Breast epithelium (tissue), 4 donors: ENCODE results near the gene F10. TPM values are rescaled to one million over a fixed set of nuclear protein-coding genes. Genes with fewer than 3 reads are reported as not detected.

Source experiments
- DNase-seq, 2 donors: peaks; one replicate each; pipeline ENCODE4 v3.0.0-alpha.2; 2019; ENCODE audit warnings: low spot score in 2 of 2
- H3K27ac ChIP-seq, 2 donors: fragments of 200-600 bp; sonication (generic) in 1 of 2; one replicate each; pipeline ENCODE4 v1.5.1; 2016 to 2019; ENCODE audit warnings: mild to moderate bottlenecking in 1 of 2
- H3K27me3 ChIP-seq, 2 donors: fragments of 200-600 bp; sonication (generic) in 1 of 2; one replicate each; pipeline versions ENCODE4 v1.5.1 to v1.6.0; 2017 to 2019; ENCODE audit warnings: control low read depth in 1 of 2, mild to moderate bottlenecking in 1 of 2
- H3K36me3 ChIP-seq: fragments of 200-600 bp; one replicate; pipeline ENCODE4 v1.5.1; 2019
- H3K4me1 ChIP-seq, 2 donors: fragments of 200-600 bp; sonication (generic); one replicate each; pipeline ENCODE4 v1.5.1; 2016 to 2019; ENCODE audit warnings: control low read depth in 1 of 2
- H3K4me3 ChIP-seq, 3 donors: fragments of 200-600 bp; sonication (generic); 1 replicate in 2 of 3; 2 replicates in 1 of 3; pipeline ENCODE4 v1.5.1; 2016 to 2019; ENCODE audit warnings: mild to moderate bottlenecking in 3 of 3, moderate library complexity in 2 of 3
- H3K9me3 ChIP-seq, 2 donors: fragments of 200-600 bp; sonication (generic) in 1 of 2; one replicate each; pipeline ENCODE4 v1.5.1; 2016 to 2019; ENCODE audit warnings: control low read depth in 1 of 2
- POLR2A ChIP-seq: fragments of 450-650 bp; IDR thresholded peaks from one replicate; pipeline ENCODE4 v1.6.1; 2016; ENCODE audit warnings: antibody characterized with exemption, mild to moderate bottlenecking, moderate library complexity
- POLR2AphosphoS5 ChIP-seq, 3 donors: sonication (generic); formaldehyde crosslinking; IDR thresholded peaks; one replicate each; pipeline ENCODE4 v1.6.1; 2017; ENCODE audit warnings: antibody characterized with exemption in 3 of 3
- intact Hi-C: fragments of 100-400 bp; cut with DNase I; formaldehyde crosslinking; loops from one replicate; pipeline ENCODE4 v1.15.1; 2023; ENCODE audit warnings: low total_unique reads
- total RNA-seq, 3 donors: library from RNA; depleted of rRNA; stranded (reverse); fragments of >200 nt; gene quantifications; one replicate each; pipeline ENCODE4 v1.1.0, GENCODE V29; 2016
- TF ChIP-seq, protein P1 (sequence below), 3 donors: fragments of 450-650 bp; IDR thresholded peaks; one replicate each; pipeline ENCODE4 v1.5.1; 2016 to 2017; ENCODE audit warnings: antibody characterized with exemption in 3 of 3, mild to moderate bottlenecking in 3 of 3, moderate library complexity in 3 of 3

The F10 gene
- total RNA-seq, 3 donors from 2014 or later, result 5.1 to 63.2 (median 8.2) TPM

DNA sequence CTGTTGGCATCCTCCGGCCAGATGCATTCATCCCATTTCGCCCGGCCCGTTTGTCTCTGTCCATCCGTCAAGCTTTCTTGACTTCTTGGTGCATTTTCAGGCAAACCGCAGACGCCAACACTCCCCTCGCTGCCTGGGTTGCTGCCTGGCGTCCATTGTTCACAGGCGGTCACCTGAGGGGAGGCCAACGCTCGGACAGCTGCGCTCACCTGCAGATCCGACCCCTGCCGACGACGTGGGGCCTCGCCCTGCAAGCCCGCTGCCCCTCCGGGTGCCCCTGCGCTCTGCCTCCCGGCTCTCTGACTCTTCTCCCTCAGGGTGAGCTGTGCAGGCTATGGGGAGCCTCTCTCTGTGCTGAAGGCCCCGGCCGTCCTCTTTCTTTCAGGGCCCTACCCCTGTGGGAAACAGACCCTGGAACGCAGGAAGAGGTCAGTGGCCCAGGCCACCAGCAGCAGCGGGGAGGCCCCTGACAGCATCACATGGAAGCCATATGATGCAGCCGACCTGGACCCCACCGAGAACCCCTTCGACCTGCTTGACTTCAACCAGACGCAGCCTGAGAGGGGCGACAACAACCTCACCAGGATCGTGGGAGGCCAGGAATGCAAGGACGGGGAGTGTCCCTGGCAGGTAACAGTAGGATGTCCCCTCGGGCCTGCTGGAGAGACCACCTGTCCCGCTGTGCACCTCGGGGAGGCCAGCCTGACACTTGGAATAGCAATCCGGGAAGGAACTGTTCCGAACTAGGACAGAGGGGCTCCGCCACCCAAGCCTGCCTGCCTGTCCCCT is 21.1 kb downstream of the F10 start:
- Histone ChIP-seq H3K4me1 (no peaks in the 10 kb centered on the region), H3K27me3 (no peaks in the 10 kb centered on the region), H3K27ac (no peak overlapping the region), H3K36me3 (no peaks in the 10 kb centered on the region), H3K4me3 (no peak overlapping the region), H3K9me3 (no peaks in the 10 kb centered on the region)
- DNase-seq, result peak in 1 of 2 donors; percentile 47
- intact Hi-C loops, result no loop called here
- TF ChIP-seq POLR2AphosphoS5 (IDR thresholded peaks at IDR 0.05) (no peak), POLR2A (no peak)
- TF ChIP-seq, protein P1, sequence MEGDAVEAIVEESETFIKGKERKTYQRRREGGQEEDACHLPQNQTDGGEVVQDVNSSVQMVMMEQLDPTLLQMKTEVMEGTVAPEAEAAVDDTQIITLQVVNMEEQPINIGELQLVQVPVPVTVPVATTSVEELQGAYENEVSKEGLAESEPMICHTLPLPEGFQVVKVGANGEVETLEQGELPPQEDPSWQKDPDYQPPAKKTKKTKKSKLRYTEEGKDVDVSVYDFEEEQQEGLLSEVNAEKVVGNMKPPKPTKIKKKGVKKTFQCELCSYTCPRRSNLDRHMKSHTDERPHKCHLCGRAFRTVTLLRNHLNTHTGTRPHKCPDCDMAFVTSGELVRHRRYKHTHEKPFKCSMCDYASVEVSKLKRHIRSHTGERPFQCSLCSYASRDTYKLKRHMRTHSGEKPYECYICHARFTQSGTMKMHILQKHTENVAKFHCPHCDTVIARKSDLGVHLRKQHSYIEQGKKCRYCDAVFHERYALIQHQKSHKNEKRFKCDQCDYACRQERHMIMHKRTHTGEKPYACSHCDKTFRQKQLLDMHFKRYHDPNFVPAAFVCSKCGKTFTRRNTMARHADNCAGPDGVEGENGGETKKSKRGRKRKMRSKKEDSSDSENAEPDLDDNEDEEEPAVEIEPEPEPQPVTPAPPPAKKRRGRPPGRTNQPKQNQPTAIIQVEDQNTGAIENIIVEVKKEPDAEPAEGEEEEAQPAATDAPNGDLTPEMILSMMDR (IDR thresholded peaks at IDR 0.05), result no peak

GRCh38 chr13:113144255-113144629 is 21.6 kb downstream of the F10 start:
- no peak for DNase-seq
- H3K9me3 ChIP-seq, result no peaks in the 10 kb centered on the region
- H3K27ac ChIP-seq, result no peak overlapping the region
- H3K4me1 ChIP-seq, result no peaks in the 10 kb centered on the region
- H3K36me3 ChIP-seq, result no peaks in the 10 kb centered on the region
- intact Hi-C loops, result no loop called here
- H3K4me3 ChIP-seq, result no peak overlapping the region
- no peaks in the 10 kb centered on the region for H3K27me3 ChIP-seq
- TF ChIP-seq, protein P1 (IDR thresholded peaks at IDR 0.05), result no peak
- TF ChIP-seq POLR2AphosphoS5 (IDR thresholded peaks at IDR 0.05), result no peak
- no peak for TF ChIP-seq POLR2A

GRCh38 chr13:113145496-113145895 is 22.9 kb downstream of the F10 start:
- no peaks in the 10 kb centered on the region for H3K27me3 ChIP-seq
- H3K4me1 ChIP-seq, result no peaks in the 10 kb centered on the region
- TF ChIP-seq, protein P1 (IDR thresholded peaks at IDR 0.05), result no peak
- TF ChIP-seq POLR2A (no peak), POLR2AphosphoS5 (IDR thresholded peaks at IDR 0.05) (no peak)
- H3K9me3 ChIP-seq, result no peaks in the 10 kb centered on the region
- no peak for DNase-seq
- intact Hi-C loops, result no loop called here
- H3K4me3 ChIP-seq, result no peak overlapping the region
- H3K27ac ChIP-seq, result no peak overlapping the region
- H3K36me3 ChIP-seq, result no peaks in the 10 kb centered on the region

- no peak for TF ChIP-seq POLR2AphosphoS5 (IDR thresholded peaks at IDR 0.05)
- TF ChIP-seq, protein P1 (IDR thresholded peaks at IDR 0.05), result no peak
- TF ChIP-seq POLR2A, result no peak
- H3K27ac ChIP-seq, result no peak overlapping the region
- H3K9me3 ChIP-seq, result no peaks in the 10 kb centered on the region
- H3K36me3 ChIP-seq, result no peaks in the 10 kb centered on the region
- H3K27me3 ChIP-seq, result no peaks in the 10 kb centered on the region
- DNase-seq, result no peak
- intact Hi-C loops, result no loop called here
- H3K4me3 ChIP-seq, result no peak overlapping the region
- H3K4me1 ChIP-seq, result no peaks in the 10 kb centered on the region
Measured at GRCh38 chr13:113145911-113146598, 23.5 kb downstream of the F10 start.

- Histone ChIP-seq H3K36me3 (no peaks in the 10 kb centered on the region), H3K9me3 (no peaks in the 10 kb centered on the region), H3K27ac (no peak overlapping the region), H3K27me3 (no peaks in the 10 kb centered on the region), H3K4me3 (no peak overlapping the region), H3K4me1 (no peaks in the 10 kb centered on the region)
- TF ChIP-seq POLR2A, result no peak
- TF ChIP-seq, protein P1 (IDR thresholded peaks at IDR 0.05), result no peak
- no peak for TF ChIP-seq POLR2AphosphoS5 (IDR thresholded peaks at IDR 0.05)
- DNase-seq, result no peak
- intact Hi-C loops, result no loop called here
Measured at GRCh38 chr13:113146750-113147149, 24.2 kb downstream of the F10 start.
